HG03196 (cell line): ENCODE measurements around the gene SPTBN1.

Source experiments
- ATAC-seq: cut with Tn5 transposase; IDR thresholded peaks from one replicate; pipeline ENCODE4 v1.9.1; 2021; ENCODE audit not compliant: unreplicated experiment

Gene SPTBN1

DNA sequence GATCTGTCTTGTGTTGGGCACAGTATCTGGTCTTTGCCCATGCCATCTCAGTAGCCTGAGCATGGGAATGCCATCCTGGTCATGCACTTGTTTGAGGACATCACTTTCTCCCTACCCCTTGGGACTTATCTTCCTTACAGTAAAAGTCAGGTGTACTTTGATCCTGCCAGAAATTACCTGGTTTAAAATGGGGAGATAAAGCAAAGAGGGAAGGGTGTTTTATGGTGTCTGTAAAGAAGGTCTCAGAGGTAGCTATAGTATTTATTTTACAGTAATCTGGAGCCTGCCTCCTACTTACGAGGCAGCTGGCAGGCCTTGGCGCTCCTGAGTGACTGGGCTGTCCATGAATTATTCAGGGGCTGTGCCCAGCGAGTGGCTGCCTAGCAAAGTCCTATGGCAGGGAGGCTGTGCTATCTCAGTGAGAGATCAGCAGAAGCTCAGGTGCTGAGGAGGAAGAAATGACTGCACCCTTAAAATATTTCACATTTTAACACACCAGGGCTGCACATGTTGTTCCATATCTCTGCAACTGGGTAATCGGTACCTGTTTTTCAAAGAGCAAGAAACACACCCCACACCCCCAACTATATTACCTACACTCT is 93.9 kb downstream of the SPTBN1 start:
- no peak for ATAC-seq

DNA sequence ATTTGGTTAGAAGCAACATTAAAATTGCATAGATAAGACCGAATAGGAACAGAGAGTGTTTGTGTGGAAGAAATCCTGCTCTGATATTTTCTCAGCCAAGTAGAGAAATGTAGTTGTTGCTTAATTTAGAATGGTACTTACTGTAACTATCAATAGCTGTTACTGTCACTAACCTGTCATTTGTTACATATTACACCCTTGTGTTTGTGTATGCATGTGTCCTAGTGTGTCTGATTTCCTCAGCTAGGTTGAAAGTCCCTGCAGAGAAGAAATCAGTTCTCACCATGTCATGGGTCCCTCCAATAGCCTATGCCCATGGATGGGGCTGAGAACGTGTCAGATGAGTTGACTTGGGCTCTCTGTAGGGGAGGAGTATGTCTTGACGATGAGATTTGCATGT is 94.4 kb downstream of the SPTBN1 start:
- ATAC-seq, result no peak

DNA sequence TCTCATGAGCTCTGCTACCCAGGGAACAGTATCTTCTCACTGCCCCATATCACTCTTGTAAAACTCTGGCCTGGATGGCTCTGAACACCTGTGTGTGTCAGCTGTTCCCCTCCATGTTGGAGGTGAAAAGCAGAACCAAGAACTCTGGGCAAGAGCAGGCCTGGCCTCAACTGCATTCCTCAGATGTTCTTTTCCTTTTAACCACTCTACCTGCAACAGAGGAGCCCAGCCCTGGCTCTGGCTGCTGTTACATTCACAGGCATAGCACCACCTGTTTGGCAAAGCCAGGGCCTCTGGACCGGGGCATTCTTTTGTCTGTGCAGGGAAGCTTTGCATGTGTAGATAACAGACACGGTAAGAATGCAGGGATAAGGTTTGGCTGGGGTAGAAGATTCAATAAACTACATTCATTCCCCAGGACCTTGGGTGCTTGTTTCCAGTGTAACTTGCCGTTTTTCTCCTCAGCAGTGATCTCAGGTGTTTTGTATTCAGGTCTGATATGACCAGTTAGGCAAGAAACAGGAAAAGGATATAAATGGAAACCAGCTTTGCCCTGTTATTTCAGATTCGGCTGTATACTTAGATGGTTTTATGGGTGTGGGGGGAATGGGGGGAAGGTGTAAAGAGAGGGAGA is 95.1 kb downstream of the SPTBN1 start:
- ATAC-seq, result no peak

DNA sequence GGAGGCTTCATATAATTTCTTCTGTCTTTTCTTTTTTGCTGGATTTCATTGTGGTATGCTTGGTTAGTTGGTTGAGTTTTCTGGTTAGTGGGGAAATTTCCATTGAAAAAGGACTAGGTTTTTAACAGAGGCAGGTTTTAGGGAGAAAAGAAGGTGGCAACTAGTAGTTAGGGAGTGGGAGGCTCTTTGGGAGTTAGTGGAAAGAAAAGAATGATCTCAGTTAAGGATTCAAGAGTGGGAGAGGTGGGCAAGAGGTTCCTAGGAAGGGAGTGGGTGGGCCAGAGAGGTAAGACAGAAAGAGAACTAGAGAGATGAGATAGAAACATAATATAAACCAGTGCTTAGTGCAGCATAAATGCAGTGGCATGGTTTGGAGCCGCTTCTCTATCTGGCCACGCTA is 96.9 kb downstream of the SPTBN1 start:
- no peak for ATAC-seq

DNA sequence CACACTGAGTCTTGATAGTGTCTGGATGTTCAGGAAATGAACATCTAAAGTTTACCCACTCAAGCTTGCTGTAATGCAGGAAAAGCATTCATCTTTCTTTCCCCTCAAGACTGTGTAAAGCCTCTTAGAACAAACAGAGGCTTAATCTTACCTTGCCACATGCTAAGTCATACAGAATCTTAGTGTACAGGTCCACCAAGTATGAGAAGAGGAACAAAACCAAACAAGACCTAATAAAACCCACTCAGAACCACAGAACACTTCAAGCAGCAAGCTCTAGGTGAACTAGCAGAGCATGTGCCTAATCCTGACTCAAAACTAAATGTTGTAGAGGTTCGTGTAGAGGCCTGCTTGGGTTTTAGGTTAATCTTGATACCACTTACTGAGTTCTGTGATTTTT is 97.6 kb downstream of the SPTBN1 start:
- no peak for ATAC-seq

DNA sequence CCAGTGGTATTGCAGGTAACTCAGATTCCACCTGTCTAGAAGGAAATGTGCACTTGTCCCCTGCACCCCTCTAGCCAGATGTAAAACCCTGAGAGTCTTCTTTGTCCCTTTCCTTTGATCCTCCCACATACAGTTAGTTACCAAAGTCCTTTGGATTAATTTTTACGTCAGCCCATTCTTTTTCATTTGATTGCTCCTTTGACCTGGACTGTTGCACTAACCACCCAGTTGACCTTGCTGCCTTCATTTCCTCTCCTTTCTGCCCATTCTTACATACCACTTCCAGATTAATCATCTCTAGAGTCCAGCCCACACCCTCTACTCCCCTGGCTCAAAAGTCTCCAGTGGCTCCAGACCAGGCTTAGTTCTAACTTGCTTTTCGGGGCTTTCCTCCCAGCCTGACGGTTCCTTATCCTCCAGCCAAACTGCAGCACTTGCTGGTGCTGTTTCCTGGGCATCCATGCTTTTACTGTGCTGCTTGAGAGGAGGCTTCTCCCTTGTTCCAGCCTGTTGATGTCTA is 99.3 kb downstream of the SPTBN1 start:
- ATAC-seq, result no peak

DNA sequence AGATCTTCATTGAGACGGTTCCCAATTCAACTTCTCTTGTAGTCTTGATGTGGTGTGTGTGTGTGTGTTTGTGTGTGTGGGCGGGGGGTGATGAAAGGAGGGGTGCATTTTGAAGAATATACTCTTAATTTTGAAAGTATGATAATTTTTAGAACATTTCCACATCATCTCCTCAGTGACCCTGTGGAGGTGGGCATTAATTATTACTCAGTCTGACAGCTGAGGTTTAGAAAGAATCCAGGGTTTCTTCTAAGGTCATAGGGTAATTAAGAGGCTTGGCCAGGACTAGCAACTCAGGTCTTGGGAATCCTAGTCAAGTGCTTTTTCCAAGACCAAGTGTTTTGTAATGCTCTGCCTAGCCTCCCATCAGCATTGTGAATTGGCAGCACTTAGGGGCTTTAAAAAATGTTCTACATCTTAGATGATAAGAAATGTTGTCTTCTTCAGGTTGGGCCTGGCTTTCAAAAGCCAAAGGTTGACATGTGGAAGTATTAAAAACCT is 100.5 kb downstream of the SPTBN1 start:
- ATAC-seq, result no peak

DNA sequence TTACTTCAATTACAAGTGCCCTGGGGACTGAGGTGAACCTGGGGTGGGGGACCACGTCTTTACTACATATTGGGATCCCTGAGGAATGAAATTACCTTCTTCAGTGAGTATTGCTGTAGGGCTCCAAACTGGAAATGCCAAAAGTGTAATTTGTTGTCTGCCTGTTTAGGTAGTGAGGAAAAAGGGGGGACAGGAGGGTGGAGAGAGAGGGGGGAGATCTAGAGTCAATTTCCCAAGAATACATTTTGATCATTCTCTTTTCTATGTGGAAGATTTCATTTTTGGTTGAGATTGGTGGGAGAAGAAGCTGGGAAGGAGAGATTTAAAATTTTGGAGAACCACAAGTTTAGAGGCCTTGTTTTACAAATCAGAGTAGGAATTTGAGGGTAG is 101.1 kb downstream of the SPTBN1 start:
- no peak for ATAC-seq

DNA sequence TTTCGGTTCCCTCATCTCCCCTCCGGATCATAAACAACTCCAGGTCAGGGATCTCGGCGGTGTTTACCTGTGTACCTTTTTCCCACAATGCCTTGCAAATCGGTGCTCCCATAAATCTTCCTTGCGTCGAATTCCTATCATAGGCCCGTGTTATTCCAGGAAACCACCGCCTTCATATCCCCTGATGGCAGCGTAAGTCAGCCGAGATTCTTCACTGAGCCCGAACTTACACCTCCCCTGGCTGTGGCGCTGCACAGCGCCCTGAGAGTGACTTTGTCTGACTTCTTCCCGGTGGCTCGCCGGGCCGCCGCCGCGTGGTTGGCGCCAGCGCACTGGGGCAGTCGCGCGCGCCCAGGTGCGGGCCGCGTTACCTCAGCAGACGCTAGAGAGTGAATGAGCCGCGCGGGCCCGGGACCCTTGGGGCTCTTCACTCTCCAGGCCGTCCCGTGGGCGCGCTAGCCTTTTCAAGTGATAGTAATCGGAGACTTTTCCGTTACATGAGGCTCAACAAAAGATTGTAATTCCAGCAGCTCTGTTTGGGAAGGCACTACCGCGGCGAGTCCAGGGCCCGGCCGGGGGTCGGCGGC is 101.6 kb downstream of the SPTBN1 start:
- ATAC-seq, result peak; percentile 36

DNA sequence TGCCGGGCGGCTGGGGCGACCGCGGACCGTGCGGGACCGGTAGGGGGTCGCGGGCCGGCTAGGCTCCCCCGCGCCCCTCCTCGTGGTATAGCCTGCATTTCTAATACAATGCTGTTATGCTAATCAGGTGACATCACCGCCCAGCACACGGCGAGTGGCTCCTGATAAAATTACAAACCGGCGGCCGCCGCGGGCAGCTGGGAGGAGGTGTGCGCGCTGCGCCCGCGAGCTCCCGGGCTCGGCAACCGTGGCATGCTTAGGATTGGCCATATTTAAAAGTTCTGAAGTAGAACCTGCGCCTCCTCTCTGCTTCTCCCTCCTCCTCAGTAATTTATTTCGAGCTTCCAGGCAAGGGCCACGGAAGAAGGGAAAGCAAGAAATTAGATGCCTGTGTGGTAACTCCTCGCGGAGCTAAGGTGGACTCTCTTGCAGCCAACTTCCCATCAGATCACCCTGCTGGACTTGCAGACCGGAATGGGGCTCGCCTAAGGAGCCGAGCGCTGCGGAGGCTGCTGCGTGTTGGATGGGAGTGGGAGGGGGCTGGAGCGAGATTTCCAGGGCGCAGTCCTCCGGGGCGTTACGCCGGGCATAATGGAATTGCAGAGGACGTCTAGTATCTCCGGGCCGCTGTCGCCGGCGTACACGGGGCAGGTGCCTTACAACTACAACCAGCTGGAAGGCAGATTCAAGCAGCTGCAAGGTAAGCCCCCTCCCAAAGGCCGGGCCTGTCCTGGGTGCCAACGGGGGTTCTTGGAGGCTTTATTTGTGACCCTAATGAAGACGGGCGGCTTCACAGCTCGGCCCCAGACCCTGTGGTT is 102.3 kb downstream of the SPTBN1 start:
- ATAC-seq, result peak; percentile 33

DNA sequence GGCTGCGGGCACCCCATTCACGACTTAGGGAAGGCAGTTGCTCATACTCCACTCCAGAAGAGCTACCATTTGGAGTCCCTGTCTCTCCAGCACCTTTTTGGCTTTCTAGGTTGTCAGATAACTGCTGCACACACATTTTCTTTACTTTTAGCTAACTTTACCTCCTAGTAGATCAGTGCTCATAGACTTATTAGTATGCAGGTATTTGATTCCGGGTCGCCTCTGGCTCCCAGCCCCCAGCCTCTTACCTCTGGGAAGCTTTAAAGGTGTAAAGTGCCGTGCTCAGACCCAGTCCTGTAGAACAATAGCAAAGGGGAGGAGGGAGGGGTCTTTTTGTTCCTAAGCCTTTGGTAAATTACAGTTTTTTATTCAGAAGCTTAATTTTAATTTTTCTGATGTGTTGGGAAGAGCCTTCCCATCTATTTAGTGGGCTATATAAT is 102.9 kb downstream of the SPTBN1 start:
- no peak for ATAC-seq

DNA sequence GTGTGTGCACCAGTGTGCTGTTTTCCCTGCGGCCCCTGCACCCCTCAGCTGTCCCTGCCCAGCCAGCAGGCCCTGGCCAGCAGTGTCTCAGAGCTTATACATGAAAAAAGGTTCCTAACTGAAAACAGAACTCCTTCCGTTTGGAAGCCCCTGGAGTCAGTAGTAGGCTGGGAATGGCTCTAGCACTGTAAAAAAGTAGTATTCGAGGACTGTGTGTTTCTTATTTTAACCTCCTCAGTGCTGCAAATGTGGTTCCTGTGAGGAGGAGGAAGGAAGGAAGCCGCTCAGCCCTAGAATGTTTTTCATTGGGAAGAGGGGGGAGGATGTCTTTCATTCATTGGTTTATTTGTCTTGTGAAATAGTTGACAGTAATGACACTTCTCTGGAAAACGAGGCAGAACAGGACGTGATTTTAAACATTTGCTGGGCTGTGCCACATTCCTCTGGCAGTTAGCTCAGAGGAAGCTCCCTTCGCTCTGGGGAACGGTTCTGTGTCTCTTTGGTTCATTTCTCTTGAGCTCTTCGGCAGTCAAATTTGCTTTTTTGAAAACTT is 103.5 kb downstream of the SPTBN1 start:
- no peak for ATAC-seq

DNA sequence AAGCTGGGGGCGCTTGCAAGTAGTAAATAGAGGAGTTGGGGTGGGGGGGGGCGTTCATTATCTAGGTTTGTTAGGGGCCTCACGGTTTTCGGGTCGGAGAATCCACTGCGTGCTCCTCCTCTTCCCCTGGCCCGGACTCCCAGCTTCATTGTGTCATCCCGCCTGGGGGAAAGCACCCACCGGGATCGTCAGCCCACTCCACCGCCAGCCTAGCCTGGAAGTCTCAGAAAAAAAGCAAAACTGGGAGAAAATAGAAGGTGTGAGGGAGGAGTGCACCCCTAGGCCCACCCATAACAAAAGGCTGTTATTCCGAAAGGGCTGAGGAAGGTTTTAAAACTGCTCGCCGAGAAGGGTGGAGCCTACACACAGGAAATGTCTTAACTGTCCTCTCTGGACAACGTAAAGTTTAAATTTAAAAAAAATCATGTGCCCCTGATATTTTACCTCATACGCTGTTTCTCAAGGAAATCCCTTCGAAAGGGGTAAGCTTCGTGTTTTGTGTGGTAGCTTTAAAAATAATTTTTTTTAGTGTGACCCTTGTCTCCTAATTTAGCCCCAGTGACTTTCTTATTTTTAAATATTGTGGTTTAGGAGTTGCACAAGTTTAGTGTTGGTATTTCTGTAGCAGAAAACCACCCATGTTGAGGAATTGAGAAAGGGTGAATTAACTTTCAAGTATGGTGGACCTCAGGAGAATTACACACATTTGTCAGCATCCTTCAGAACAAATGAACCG is 104.2 kb downstream of the SPTBN1 start:
- peak; percentile 40 for ATAC-seq

DNA sequence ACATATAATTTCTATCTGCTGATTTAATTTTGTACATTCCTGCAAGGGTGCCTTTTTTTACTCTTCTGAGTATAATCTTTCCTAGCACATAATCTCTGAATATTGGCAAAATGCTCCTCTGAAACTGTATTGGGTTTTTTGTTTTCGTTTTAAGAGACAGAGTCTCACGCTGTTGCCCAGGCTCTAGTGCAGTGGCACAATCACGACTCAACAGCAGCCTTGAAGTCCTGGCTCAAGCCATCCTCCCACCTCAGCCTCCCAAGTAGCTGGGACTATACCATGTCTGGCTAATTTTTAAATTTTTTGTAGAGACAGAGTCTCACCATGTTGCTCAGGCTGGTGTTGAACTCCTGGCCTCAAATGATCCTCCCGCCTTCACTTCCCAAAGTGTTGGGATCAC is 104.9 kb downstream of the SPTBN1 start:
- ATAC-seq, result no peak

DNA sequence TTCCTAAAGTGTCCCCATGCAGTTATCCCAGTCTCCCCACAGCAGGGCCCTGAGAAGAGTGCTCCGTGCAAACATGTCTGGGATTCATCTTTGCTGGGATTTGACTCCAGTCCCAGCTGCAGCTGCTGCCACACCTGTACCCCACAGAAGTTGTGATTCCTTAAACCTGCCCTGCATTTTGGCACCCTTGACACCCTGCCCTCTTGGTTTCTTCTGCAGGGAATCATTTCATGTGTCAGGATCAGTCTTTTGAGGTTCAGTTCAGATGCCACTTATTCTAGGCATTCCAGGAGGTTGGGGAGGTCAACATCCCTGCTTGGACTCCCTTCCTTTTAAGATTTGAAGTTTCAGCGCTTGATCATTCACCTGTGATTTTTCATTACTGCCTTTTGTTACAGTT is 108.3 kb downstream of the SPTBN1 start:
- no peak for ATAC-seq

DNA sequence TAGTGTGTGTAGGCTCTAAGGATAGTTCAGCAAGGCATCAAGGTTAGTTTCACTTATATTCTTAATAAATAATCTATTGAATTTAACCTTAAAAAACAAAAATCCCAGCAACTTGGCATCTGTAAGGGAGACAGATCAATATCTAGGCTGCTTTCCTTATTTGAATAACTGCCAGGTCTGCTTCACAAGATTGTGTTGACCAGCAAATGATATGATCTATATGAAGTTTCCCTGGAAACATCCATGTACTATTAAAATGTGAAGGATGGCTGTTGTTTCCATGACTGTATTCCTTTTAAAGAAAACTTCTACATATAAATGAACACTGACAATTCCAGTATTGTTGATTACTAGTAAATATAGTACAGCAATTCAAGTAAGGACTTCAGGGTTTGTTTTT is 109.4 kb downstream of the SPTBN1 start:
- no peak for ATAC-seq

DNA sequence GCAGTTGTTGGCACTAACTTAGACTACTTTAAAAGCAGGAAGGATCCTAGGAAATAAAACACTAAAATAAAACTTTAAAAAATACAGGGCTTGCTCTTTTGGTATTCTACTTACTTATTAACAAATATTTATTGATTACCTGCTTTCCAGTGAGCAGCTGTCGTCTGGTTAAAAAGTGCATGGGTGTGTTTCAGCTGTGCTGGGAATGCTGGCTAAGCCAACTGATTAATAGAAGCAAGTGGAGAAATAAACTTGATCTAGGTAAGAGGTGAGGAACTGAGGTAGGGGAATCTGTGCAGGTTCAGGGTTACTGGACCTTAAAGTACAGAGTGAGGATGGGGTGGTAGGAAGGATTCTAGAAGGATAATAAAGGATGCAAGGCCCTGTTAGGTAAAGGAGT is 110.8 kb downstream of the SPTBN1 start:
- no peak for ATAC-seq

DNA sequence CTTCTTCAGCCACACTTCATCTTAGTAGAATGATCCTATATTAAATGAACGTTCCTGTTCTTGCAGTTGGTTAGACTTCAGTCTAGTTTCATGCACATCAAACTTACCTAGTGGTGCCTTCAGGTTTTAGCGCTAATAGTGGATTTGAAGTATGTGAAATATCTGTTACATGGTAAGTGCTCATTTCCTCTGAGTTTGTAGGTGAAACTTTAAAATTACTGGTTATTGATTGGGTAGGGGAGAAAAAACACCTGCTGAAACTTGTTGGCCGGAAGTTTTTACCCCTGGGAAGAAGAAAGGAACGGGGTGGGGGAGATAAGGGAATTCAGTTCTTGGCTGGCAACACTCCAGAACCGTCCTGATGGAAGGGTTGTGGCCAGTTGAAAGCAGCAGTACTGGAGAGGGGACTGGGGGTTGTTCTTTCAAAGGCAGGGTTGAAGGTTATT is 112.8 kb downstream of the SPTBN1 start:
- peak; percentile 35 for ATAC-seq

DNA sequence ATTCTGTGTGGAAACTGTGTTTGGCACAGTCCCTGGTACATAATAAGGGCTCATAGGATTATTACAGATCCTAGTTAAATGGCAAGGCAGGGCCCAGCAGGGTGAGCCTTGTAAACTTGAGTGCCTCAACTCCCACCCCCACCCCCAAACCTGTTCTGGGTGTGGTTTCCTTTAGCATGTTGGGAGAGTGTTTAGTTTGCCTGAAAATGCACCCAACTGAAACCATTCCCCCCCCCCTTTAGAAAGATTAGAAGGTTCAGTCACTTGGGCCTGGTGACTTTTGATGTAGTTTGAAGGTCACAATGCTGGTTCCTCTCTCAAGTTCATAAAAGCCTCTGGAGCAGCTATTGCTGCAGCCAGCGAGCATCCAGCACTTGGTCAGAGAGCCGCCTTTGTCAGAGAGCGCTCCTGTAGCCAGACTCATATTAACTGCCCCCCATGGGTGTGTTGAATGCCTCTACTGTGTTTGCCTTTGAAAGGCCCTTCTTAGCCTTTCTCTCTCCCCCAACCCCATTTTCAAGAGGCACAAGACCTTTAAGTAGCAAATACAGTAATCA is 113.7 kb downstream of the SPTBN1 start:
- no peak for ATAC-seq

DNA sequence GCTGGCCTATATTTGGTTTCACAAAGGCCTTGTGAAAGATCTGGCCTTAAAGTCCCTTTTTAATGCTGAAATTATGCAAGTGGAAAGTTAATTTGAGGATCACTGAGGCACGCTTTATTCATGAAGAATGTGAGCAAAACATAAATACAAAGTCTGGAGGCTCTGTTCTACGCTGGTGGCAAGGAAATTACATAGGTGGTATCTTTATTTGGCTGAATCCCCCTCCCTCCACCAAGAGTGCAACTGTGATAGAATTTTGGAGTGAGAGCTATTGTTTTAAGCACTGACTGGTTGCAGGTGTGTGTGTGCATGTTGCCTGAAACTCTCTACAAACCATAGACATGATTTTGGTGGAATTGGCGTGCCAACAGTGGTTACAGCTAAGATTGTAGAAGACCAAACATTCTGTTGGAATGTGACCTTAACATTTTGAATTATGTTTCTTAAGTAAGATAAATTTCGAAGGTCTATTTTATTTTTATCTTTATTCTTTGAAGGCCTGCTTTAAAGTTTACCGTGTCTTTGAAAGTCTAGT is 114.3 kb downstream of the SPTBN1 start:
- no peak for ATAC-seq
